ENCODE measurements around the gene GGT5. TPM values are rescaled to one million over a fixed set of nuclear protein-coding genes. Genes with fewer than 3 reads are reported as not detected.

Gene GGT5
- total RNA-seq, 4 donors from 2014 or later: 26.3 to 38.9 (median 34.7) TPM

DNA sequence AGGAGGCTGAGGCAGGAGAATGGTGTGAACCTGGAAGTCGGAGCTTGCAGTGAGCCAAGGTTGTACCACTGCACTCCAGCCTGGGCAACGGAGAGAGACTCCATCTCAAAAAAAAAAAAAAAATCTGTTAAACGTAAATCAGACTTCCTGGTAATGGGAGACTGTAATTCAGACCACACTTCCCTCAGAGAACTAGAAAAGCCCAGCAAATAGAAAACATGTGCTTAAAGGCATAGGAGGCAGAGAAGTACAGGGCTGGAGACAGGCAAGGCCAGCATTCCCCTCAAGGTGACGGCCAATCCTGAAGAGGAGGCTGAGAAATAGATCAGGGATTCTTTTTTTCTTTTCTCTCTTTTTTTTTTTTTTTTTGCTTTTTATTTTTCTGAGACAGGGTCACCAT lies 8.2 kb downstream of the GGT5 start:
- Histone ChIP-seq H3K4me3 (no peak overlapping the region), H3K27ac (no peak overlapping the region), H3K4me1 (no peaks in the 10 kb centered on the region), H3K27me3 (no peaks in the 10 kb centered on the region), H3K36me3 (no peaks in the 10 kb centered on the region), H3K9me3 (no peaks in the 10 kb centered on the region)
- 78 to 79% methylated on average over 3 of the region's 4 CpGs for WGBS, 2 donors (ENCODE audit: low coverage in 1 of 2)
- no peak for TF ChIP-seq POLR2AphosphoS5 (IDR thresholded peaks at IDR 0.05)
- no peak for TF ChIP-seq EP300 (IDR thresholded peaks at IDR 0.05)
- no peak for TF ChIP-seq POLR2A (IDR thresholded peaks at IDR 0.05)
- TF ChIP-seq, protein P1, sequence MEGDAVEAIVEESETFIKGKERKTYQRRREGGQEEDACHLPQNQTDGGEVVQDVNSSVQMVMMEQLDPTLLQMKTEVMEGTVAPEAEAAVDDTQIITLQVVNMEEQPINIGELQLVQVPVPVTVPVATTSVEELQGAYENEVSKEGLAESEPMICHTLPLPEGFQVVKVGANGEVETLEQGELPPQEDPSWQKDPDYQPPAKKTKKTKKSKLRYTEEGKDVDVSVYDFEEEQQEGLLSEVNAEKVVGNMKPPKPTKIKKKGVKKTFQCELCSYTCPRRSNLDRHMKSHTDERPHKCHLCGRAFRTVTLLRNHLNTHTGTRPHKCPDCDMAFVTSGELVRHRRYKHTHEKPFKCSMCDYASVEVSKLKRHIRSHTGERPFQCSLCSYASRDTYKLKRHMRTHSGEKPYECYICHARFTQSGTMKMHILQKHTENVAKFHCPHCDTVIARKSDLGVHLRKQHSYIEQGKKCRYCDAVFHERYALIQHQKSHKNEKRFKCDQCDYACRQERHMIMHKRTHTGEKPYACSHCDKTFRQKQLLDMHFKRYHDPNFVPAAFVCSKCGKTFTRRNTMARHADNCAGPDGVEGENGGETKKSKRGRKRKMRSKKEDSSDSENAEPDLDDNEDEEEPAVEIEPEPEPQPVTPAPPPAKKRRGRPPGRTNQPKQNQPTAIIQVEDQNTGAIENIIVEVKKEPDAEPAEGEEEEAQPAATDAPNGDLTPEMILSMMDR (IDR thresholded peaks at IDR 0.05): no peak
- ATAC-seq: no peak

DNA sequence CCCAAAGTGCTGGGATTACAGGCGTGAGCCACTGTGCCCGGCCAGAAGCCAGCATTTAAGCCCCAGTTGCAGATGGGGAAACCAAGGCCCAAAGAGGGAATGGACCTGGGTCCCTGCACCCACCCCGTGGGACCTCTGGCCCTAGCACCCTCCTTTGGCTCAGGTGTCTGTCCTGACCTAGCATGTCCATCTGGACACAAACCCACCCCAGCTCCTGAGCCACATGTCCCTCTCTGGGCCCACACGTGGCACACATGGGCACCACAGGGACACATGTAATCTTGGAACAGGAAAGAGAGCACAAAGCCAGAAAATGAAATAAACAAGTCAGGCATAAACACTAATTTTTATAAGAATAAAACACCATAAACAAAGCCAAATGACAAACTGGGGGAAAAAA lies 9.6 kb downstream of the GGT5 start:
- Histone ChIP-seq H3K36me3 (no peaks in the 10 kb centered on the region), H3K27me3 (no peaks in the 10 kb centered on the region), H3K9me3 (no peaks in the 10 kb centered on the region), H3K27ac (no peak overlapping the region), H3K4me1 (no peaks in the 10 kb centered on the region), H3K4me3 (no peak overlapping the region)
- WGBS, 2 donors (ENCODE audit: low coverage in 1 of 2): 88% methylated on average over 1 of the region's 4 CpGs; no CpG with 5 or more reads in 1 of the 2 donors
- TF ChIP-seq, protein P1 (IDR thresholded peaks at IDR 0.05): no peak
- no peak for TF ChIP-seq POLR2AphosphoS5 (IDR thresholded peaks at IDR 0.05)
- TF ChIP-seq POLR2A (IDR thresholded peaks at IDR 0.05): no peak
- TF ChIP-seq EP300 (IDR thresholded peaks at IDR 0.05): no peak
- ATAC-seq: no peak

DNA sequence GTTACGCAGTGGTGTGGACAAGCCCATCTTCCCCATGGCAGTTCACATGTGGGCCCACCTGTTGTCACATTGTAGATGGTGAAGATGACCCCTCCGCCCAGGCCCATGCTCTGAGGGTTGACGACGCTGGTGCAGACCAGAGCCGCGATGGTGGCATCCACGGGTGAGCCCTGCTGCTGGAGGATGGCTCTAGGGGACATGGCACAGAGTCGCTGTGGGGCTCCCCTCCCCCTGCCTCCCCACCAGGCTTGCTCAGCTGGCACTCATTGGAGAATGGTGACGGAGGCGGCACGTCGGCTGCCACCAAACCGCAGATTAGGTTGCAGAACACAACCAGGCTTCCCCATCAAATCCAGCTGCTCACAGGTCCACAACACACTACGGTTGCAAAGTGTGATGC lies 11.1 kb downstream of the GGT5 start:
- 100% methylated on average over 1 to 3 of the region's 14 CpGs for WGBS, 2 donors (ENCODE audit: low coverage in 1 of 2)
- H3K9me3 ChIP-seq: no peaks in the 10 kb centered on the region
- no peak overlapping the region for H3K27ac ChIP-seq
- H3K4me1 ChIP-seq: no peaks in the 10 kb centered on the region
- H3K4me3 ChIP-seq: no peak overlapping the region
- H3K36me3 ChIP-seq: no peaks in the 10 kb centered on the region
- no peak for ATAC-seq
- TF ChIP-seq, protein P1 (IDR thresholded peaks at IDR 0.05): no peak
- TF ChIP-seq POLR2AphosphoS5 (IDR thresholded peaks at IDR 0.05) (no peak), POLR2A (IDR thresholded peaks at IDR 0.05) (no peak), EP300 (IDR thresholded peaks at IDR 0.05) (no peak)
- no peaks in the 10 kb centered on the region for H3K27me3 ChIP-seq

DNA sequence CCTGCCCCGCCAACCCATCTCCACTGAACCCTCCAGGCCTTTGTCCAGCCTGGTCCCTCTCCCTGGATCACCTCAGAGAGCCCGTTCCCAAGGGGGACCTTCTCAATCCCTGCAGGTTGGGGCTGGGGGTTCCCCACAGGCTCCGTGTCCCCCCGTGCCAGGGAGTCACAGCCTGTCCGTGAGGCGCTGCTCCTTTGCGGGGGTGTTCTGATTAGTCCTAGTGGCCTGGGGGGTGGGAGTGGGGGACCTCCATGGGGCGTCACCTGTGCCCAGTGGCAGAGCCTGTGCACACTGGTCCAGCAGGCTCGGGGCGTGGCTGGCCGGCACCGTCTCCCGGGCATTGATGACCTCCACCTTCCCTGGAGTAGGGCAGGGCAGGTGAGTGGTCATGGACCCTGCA lies 11.6 kb downstream of the GGT5 start:
- H3K27me3 ChIP-seq: no peaks in the 10 kb centered on the region
- H3K4me3 ChIP-seq: no peak overlapping the region
- H3K27ac ChIP-seq: no peak overlapping the region
- H3K9me3 ChIP-seq: no peaks in the 10 kb centered on the region
- TF ChIP-seq, protein P1 (IDR thresholded peaks at IDR 0.05): no peak
- TF ChIP-seq EP300 (IDR thresholded peaks at IDR 0.05) (no peak), POLR2A (IDR thresholded peaks at IDR 0.05) (no peak), POLR2AphosphoS5 (IDR thresholded peaks at IDR 0.05) (no peak)
- no peaks in the 10 kb centered on the region for H3K4me1 ChIP-seq
- no peak for ATAC-seq
- no peaks in the 10 kb centered on the region for H3K36me3 ChIP-seq
- WGBS, 2 donors (ENCODE audit: low coverage in 1 of 2): 100% methylated on average over 1 of the region's 13 CpGs; no CpG with 5 or more reads in 1 of the 2 donors

DNA sequence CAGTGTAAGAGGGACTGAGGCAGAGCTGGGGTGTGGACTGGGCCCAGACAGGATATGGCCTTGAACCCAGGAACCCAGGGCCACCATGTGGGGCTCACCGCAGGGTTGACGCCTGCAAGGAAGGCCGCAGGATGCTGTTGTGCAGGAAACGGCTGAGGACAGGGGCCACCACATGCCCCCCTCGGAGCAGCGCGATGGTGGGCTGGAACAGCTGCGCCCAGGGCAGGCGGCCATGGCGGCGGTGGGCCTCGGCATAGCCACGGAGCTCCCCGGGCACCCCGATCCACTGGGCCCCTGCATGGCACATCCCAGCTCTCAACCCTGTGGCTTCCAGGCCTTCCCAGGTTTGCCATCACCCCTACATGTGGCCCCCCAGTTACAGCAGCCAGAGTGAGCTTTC lies 12.2 kb downstream of the GGT5 start:
- no peak for ATAC-seq
- H3K4me1 ChIP-seq: no peaks in the 10 kb centered on the region
- H3K9me3 ChIP-seq: no peaks in the 10 kb centered on the region
- 98% methylated on average over 9 of the region's 15 CpGs; no CpG with 5 or more reads in 1 of the 2 donors for WGBS, 2 donors (ENCODE audit: low coverage in 1 of 2)
- no peak overlapping the region for H3K4me3 ChIP-seq
- no peaks in the 10 kb centered on the region for H3K27me3 ChIP-seq
- no peaks in the 10 kb centered on the region for H3K36me3 ChIP-seq
- TF ChIP-seq POLR2A (IDR thresholded peaks at IDR 0.05): no peak
- TF ChIP-seq, protein P1 (IDR thresholded peaks at IDR 0.05): no peak
- no peak for TF ChIP-seq POLR2AphosphoS5 (IDR thresholded peaks at IDR 0.05)
- no peak for TF ChIP-seq EP300 (IDR thresholded peaks at IDR 0.05)
- no peak overlapping the region for H3K27ac ChIP-seq
